RWPE2 (cell line): ENCODE measurements around the gene EML1.
A peak's percentile ranks its signal among the peaks of the same experiment; 100 is the strongest.

Experiments used
- ATAC-seq: fragments of 200-7000 bp; cut with Tn5 transposase; 3 replicates; pipeline ENCODE4 v1.9.1; 2021; ENCODE audit warnings: low read depth
- DNase-seq: peaks from one replicate; pipeline ENCODE4 v3.0.0-alpha.2; 2020; ENCODE audit warnings: low spot score
- H3K27ac ChIP-seq: fragments of 450-650 bp; 2 replicates; pipeline ENCODE4 v1.5.1; 2017; ENCODE audit warnings: mild to moderate bottlenecking; ENCODE audit not compliant: poor library complexity, severe bottlenecking
- H3K27me3 ChIP-seq: fragments of 250-450 bp; sonication (Bioruptor Pico); 2 replicates; pipeline ENCODE4 v1.5.1; 2021; ENCODE audit warnings: mild to moderate bottlenecking, moderate library complexity; ENCODE audit not compliant: insufficient read depth, poor library complexity, severe bottlenecking
- H3K36me3 ChIP-seq: fragments of 250-450 bp; sonication (Bioruptor Pico); 2 replicates; pipeline ENCODE4 v1.5.1; 2020; ENCODE audit warnings: low read depth, mild to moderate bottlenecking, moderate library complexity
- H3K4me1 ChIP-seq: fragments of 250-450 bp; sonication (Bioruptor Pico); 2 replicates; pipeline ENCODE4 v1.5.1; 2021; ENCODE audit warnings: mild to moderate bottlenecking, moderate library complexity; ENCODE audit not compliant: insufficient read depth, poor library complexity, severe bottlenecking
- H3K4me3 ChIP-seq: fragments of 250-450 bp; sonication (Bioruptor Pico); 2 replicates; pipeline ENCODE4 v1.5.1; 2021; ENCODE audit warnings: mild to moderate bottlenecking, moderate library complexity; ENCODE audit not compliant: severe bottlenecking
- H3K9me3 ChIP-seq: fragments of 250-450 bp; sonication (Bioruptor Pico); 2 replicates; pipeline ENCODE4 v1.5.1; 2021; ENCODE audit warnings: mild to moderate bottlenecking, moderate library complexity; ENCODE audit not compliant: severe bottlenecking
- CTCF ChIP-seq: fragments of 450-650 bp; IDR thresholded peaks from one replicate; pipeline ENCODE4 v1.5.1; 2017; ENCODE audit warnings: mild to moderate bottlenecking, moderate library complexity; ENCODE audit not compliant: poor library complexity, severe bottlenecking

EML1 gene

GRCh38 chr14:99749763-99750715, 43.2 kb upstream of the EML1 start:
- TF ChIP-seq CTCF: no peak
- Histone ChIP-seq H3K27me3 (no peaks in the 10 kb centered on the region), H3K36me3 (no peaks in the 10 kb centered on the region), H3K9me3 (no peaks in the 10 kb centered on the region), H3K27ac (no peak overlapping the region), H3K4me1 (peaks cover 24% of the 10 kb centered on the region), H3K4me3 (no peak overlapping the region)
- DNase-seq: no peak
- ATAC-seq: no peak

- H3K4me1 ChIP-seq: peaks cover 25% of the 10 kb centered on the region
- H3K4me3 ChIP-seq: no peak overlapping the region
- DNase-seq (no peak), ATAC-seq (no peak)
- no peaks in the 10 kb centered on the region for H3K36me3 ChIP-seq
- H3K27ac ChIP-seq: no peak overlapping the region
- no peaks in the 10 kb centered on the region for H3K9me3 ChIP-seq
- no peak for TF ChIP-seq CTCF
- no peaks in the 10 kb centered on the region for H3K27me3 ChIP-seq
Observed at GRCh38 chr14:99750746-99751450, 42.3 kb upstream of the EML1 start.

DNA sequence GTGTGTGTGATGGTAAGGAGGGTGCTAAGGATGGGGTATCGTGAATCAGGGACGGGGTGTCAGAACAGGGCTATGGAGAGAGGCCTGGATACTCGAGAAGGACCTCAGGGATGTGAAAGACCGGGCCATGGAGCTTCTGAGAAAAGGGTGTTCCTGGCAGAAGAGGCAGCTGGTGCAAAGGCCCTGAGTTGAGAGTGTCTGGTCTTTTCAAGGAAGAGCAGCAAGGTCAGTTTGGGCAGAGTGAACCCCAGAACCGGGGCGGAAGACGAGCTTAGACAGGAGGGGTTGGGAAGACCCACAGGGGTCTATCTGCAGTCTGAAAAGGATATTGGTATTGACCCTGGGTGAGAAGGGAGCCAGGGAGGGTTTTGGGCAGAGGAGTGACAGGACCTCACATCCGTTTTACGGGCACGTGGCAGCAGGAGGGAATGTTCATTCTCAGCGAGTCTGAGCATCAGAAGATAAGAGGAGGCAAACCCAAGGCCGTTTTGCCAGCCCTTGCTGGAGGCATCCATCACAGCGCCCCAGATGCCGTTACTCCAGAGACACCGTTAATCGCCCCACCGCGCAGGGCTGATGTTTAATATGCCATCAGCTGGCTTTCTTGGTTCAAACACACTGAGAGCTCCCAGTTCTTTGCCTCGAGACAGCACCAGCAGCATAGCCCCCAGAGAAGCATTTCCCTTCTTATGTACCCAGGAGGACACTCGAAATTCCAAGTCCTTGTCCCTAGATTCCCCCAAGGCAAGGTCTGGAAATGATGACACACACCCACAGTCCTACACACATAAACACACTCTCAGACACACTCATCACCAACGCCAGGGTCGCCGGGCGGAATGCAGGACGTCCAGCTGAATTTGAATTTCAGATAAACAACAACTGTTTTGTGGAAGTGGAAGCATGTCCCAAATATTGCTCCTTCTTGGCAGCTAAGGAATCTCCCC, 41.4 kb upstream of the EML1 start:
- H3K36me3 ChIP-seq: no peaks in the 10 kb centered on the region
- H3K4me1 ChIP-seq: peaks cover 34% of the 10 kb centered on the region
- DNase-seq (no peak), ATAC-seq (no peak)
- peak overlapping the region; percentile 92 for H3K27ac ChIP-seq
- H3K9me3 ChIP-seq: no peaks in the 10 kb centered on the region
- no peaks in the 10 kb centered on the region for H3K27me3 ChIP-seq
- no peak for TF ChIP-seq CTCF
- no peak overlapping the region for H3K4me3 ChIP-seq

DNA sequence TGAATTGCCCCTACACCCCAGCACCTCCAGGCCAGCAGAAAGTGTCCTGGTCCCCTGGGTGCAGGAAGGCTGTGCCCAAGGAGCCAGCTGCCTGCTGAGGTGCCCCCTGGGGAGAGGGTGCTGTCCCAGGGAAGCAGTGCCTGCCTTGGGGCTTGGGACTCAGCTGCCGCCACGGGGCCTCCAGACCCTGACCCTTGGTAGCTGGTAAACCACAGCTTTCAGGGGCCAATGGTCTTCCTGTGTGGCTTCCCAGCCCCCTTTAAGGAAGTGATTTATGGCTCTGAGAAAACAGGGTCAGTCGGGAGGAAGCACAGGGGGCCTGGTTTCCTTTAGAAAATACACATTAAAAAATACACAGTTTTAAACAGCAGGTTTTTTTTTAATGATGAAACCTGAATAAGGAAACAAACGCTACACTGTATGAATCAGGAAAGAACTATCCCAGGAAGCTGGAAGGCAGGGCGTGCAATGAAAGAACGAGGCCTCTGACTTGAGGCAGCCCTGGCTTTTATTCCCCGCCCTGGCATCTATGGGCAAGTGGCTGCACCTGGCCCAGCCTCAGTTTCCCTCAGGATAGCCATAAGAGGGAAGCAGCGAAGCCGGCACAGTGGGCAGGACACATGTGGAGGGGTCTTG, 40.6 kb upstream of the EML1 start:
- Histone ChIP-seq H3K36me3 (no peaks in the 10 kb centered on the region), H3K9me3 (no peaks in the 10 kb centered on the region), H3K27ac (peak overlapping the region; percentile 92), H3K4me1 (peaks cover 42% of the 10 kb centered on the region), H3K27me3 (no peaks in the 10 kb centered on the region), H3K4me3 (no peak overlapping the region)
- peak; percentile 81 for DNase-seq
- peak; percentile 74 for ATAC-seq
- TF ChIP-seq CTCF: no peak
